ENCODE measurements around the gene AP1B1.

Gene AP1B1

DNA sequence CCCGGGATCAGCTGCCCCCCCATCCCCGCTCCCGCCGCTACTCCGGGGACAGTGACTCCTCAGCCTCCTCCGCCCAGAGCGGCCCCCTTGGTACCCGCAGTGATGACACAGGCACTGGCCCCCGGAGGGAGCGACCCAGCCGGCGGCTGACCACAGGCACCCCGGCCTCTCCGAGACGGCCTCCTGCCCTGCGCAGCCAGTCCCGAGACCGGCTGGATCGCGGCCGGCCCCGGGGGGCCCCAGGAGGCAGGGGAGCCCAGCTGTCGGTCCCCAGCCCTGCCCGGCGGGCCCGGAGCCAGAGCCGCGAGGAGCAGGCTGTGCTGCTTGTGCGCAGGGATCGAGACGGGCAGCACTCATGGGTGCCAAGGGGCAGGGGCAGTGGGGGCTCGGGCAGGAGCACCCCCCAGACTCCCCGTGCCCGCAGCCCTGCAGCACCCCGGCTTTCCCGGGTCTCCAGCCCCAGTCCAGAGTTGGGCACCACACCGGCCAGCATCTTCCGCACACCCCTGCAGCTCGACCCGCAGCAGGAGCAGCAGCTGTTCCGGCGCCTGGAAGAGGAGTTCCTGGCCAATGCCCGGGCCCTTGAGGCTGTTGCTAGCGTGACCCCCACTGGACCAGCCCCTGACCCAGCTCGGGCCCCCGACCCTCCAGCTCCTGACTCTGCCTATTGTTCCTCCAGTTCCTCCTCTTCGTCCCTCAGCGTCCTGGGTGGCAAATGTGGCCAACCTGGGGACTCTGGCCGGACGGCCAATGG lies 76.7 kb downstream of the AP1B1 start:
- DNase-seq (ENCODE audit: extremely low read depth, low read depth) = no peak

GRCh38 chr22:29310863-29311339 lies 77.5 kb downstream of the AP1B1 start:
- no peak for TF ChIP-seq CTCF (IDR thresholded peaks at IDR 0.05; ENCODE audit: low read depth, low read length)
- peak; percentile 96 for DNase-seq (ENCODE audit: extremely low read depth, low read depth)

More for the DNA sequence above, 76.7 kb downstream of the AP1B1 start:
- TF ChIP-seq CTCF (IDR thresholded peaks at IDR 0.05; ENCODE audit: low read depth, low read length) = no peak

DNA sequence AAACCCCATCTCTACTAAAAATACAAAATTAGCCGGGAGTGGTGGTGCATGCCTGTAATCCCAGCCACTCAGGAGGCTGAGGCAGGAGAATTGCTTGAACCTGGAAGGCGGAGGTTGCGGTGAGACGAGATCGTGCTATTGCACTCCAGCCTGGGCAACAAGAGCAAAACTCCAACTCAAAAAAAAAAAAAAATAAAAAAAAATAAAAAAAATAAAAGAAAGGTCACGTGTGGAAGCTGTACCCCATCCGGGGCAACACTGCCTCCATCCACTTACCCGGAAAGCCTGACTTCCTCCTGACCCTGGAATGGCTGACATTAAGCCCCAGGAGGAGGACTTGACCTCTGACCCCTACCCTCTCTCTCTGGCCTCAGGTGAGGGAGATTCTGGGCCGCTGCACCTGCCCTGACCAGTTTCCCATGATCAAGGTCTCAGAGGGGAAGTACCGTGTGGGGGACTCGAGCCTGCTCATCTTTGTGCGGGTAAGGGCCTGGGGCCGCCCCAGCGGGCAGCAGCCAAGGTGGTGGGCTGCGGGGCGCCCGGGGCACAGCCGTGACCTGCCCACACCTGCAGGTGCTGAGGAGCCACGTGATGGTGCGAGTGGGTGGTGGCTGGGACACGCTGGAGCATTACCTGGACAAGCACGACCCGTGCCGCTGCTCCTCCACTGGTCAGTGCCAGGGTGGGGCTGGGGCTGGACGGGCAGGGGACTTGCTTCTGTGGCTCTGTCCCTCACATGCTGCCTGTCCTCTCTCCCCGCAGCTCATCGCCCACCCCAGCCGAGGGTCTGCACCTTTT lies 78.1 kb downstream of the AP1B1 start:
- DNase-seq (ENCODE audit: extremely low read depth, low read depth) = no peak
- TF ChIP-seq CTCF (IDR thresholded peaks at IDR 0.05; ENCODE audit: low read depth, low read length) = no peak

DNA sequence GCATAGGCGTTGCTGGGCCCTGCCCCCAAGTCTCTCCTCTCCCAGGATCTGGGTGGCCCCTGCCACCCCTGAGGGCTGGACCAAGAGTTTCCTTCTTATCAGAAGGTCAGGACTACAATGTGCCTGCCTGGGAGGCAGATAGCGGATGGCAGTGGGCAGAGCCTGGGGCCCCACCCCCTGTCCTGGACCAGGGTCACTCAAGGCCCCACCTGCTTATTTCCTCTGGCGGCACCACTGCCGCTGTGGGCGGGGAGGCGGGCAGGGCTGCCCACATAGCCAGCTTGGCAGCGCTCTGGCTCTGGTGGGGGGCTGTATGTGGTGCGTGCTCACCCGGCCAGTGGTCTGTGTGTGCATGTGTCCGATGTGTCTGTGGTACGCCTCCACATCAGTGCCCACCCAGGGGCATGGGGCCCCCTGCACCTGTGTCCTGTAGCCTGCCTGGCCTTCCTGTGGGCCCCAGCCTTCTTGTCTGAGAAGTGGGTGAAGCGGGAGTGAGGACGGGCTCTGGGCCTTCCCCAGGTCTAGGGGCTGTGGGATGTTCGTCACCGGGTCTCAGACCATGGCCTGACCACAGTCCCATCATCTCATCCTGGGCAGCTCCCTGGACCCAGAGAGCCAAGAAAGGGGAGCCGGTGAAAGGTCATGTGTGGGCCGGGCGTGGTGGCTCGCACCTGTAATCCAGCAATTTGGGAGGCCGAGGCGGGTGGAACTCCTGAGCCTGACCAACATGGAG lies 78.9 kb downstream of the AP1B1 start:
- DNase-seq (ENCODE audit: extremely low read depth, low read depth) = no peak
- no peak for TF ChIP-seq CTCF (IDR thresholded peaks at IDR 0.05; ENCODE audit: low read depth, low read length)

DNA sequence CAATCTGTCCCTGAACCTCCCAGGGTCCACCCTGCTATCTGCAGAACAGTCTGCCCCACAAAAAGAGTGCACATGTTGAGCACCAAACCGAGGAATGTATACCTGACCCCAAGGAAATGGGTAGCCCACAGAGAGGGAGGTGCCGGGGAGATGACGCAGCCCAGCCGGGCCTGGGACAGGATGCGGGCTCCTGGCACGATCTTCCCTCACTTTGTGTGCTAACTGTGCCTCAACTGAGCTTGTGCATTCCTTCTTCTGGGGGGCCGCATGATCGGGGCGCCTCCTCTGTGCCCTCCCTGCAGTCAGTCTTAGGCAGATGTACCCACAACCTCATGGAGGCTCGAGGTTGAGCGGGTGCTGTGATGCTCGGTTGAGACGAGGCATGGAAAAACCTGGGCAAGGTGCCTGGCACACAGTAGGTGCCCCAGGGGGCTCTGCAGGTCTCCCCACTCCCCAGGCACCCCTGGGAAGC lies 79.5 kb downstream of the AP1B1 start:
- no peak for TF ChIP-seq CTCF (IDR thresholded peaks at IDR 0.05; ENCODE audit: low read depth, low read length)
- no peak for DNase-seq (ENCODE audit: extremely low read depth, low read depth)

DNA sequence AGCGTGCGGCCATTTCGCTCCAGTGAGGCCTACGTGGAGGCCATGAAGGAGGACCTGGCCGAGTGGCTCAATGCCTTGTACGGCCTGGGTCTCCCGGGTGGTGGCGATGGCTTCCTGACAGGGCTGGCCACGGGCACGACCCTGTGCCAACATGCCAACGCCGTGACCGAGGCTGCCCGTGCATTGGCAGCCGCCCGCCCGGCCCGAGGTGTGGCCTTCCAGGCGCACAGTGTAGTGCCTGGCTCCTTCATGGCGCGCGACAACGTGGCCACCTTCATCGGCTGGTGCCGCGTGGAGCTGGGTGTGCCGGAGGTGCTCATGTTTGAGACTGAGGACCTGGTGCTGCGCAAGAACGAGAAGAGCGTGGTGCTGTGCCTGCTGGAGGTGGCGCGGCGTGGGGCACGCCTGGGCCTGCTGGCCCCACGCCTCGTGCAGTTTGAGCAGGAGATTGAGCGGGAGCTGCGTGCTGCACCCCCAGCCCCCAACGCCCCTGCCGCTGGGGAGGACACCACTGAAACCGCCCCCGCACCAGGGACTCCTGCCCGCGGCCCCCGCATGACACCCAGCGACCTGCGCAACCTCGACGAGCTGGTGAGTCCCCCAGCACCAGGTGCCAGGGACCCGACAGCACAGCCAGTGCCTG lies 80.1 kb downstream of the AP1B1 start:
- no peak for DNase-seq (ENCODE audit: extremely low read depth, low read depth)
- TF ChIP-seq CTCF (IDR thresholded peaks at IDR 0.05; ENCODE audit: low read depth, low read length) = no peak
